K562 (cell line): Measurements from ENCODE around the gene ZNF195. TPM values are rescaled to one million over a fixed set of nuclear protein-coding genes. Genes with fewer than 3 reads are reported as not detected.
A peak's percentile ranks its signal among the peaks of the same experiment; 100 is the strongest.
"Not testable (repeated sequence)": the region's sequence is repeated elsewhere in the genome, so short reads cannot be mapped to it uniquely, and the experiment has no call there.

Experiments
- ATAC-seq: fragments of 200-7000 bp; cut with Tn5 transposase; 3 replicates; pipeline ENCODE4 v1.9.1; 2020; ENCODE audit warnings: moderate library complexity
- BruUV-seq: library from RNA; stranded (reverse); fragments of 400-500 nt; replicated peaks from 2 replicates; lab custom pipeline; 2021; lab: Mats Ljungman, UMichigan
- CTCF ChIA-PET: fragments of 300-600 bp; formaldehyde crosslinking; extraction: SDS; loops from one replicate; lab custom pipeline; 2021; ENCODE audit warnings: low intra/inter-chr PET ratio; lab: Yijun Ruan, JAX
- POLR2A ChIA-PET: fragments of 300-600, 350-650 bp; sonication (Branson Sonifier 250); formaldehyde crosslinking; extraction: SDS; loops from one replicate; lab custom pipeline; 2021; ENCODE audit warnings: antibody characterized with exemption, inconsistent platforms; lab: Yijun Ruan, JAX
- DNase-seq, 4 experiments: peaks; one replicate each; pipeline versions ENCODE4 v3.0.0 to v3.0.0-alpha.2; 2011 to 2018; ENCODE audit warnings: low spot score in 3 of 4, mixed read lengths in 3 of 4; ENCODE audit errors: extremely low read depth in 1 of 4
- FAIRE-seq: peaks from 2 replicates; lab custom pipeline; 2011; peaks lifted over from hg19 to GRCh38; lab: Jason Lieb, UNC
- H2AFZ ChIP-seq: 2 replicates; pipeline ENCODE4 v1.6.0; 2011; ENCODE audit warnings: low read depth, low read length, control low read depth, inconsistent platforms
- H3K27ac ChIP-seq: fragments of 200-600 bp; 3 replicates; pipeline ENCODE4 v1.8.0; 2011; ENCODE audit warnings: low read depth, mild to moderate bottlenecking, control low read depth, inconsistent platforms, low read length, moderate library complexity, mixed read lengths; ENCODE audit errors: extremely low read depth
- H3K27me3 ChIP-seq, 2 experiments: fragments of 300-600 bp in 1 of 2; 2 replicates in 1 of 2; 3 replicates in 1 of 2; pipeline versions ENCODE4 v1.6.0 to v1.8.0; 2011; ENCODE audit warnings: inconsistent platforms in 2 of 2, low read length in 2 of 2, mild to moderate bottlenecking in 1 of 2, mixed read lengths in 1 of 2, moderate library complexity in 1 of 2; ENCODE audit not compliant: control insufficient read depth in 2 of 2, insufficient read depth in 2 of 2
- H3K36me3 ChIP-seq: fragments of 300-600 bp; 3 replicates; pipeline ENCODE4 v1.8.0; 2011; ENCODE audit warnings: mild to moderate bottlenecking, low read length, inconsistent platforms; ENCODE audit not compliant: control insufficient read depth, insufficient read depth
- H3K4me1 ChIP-seq, 2 experiments: fragments of 200-600 bp in 1 of 2; replicated peaks in 1 of 2; 2 replicates in 1 of 2; 3 replicates in 1 of 2; pipeline versions ENCODE4 v1.5.1 to v1.8.0; 2011; ENCODE audit warnings: inconsistent platforms in 2 of 2, low read length in 2 of 2, mild to moderate bottlenecking in 1 of 2, mixed read lengths in 1 of 2, moderate library complexity in 1 of 2; ENCODE audit not compliant: control insufficient read depth in 2 of 2, insufficient read depth in 2 of 2
- H3K4me2 ChIP-seq: 2 replicates; pipeline ENCODE4 v1.6.1; 2011; ENCODE audit warnings: low read length, control low read depth, inconsistent platforms, mixed read lengths; ENCODE audit not compliant: insufficient read depth
- H3K4me3 ChIP-seq: fragments of 200-600 bp; sonication (generic), shearing (Covaris generic); 2 replicates; pipeline ENCODE4 v1.5.1; 2016; ENCODE audit warnings: control low read depth, inconsistent platforms
- H3K79me2 ChIP-seq: fragments of 200-600 bp; 3 replicates; pipeline ENCODE4 v1.8.0; 2011; ENCODE audit warnings: low read length, inconsistent platforms; ENCODE audit not compliant: control insufficient read depth, insufficient read depth
- H3K9ac ChIP-seq, 2 experiments: 2 replicates each; pipeline versions ENCODE4 v1.6.0 to v1.6.1; 2011; ENCODE audit warnings: low read depth in 2 of 2, low read length in 2 of 2, control low read depth in 1 of 2, inconsistent platforms in 1 of 2, mild to moderate bottlenecking in 1 of 2, mixed read lengths in 1 of 2; ENCODE audit not compliant: insufficient read depth in 1 of 2
- H3K9me1 ChIP-seq: one replicate; pipeline ENCODE4 v1.6.0; 2011; ENCODE audit warnings: inconsistent platforms, mild to moderate bottlenecking, low read length, moderate library complexity; ENCODE audit not compliant: control insufficient read depth, insufficient read depth
- H3K9me3 ChIP-seq: replicated peaks from 2 replicates; pipeline ENCODE4 v1.5.1; 2011; ENCODE audit warnings: low read depth, low read length, inconsistent platforms; ENCODE audit not compliant: control insufficient read depth, insufficient read depth
- H4K20me1 ChIP-seq: replicated peaks from 2 replicates; pipeline ENCODE4 v1.6.1; 2011; ENCODE audit warnings: low read length, inconsistent platforms, mixed read lengths; ENCODE audit not compliant: control insufficient read depth, insufficient read depth
- ATF6 ChIP-seq: sonication (generic); formaldehyde crosslinking; IDR thresholded peaks from 2 replicates; pipeline ENCODE4 v1.4.0; 2020; ENCODE audit warnings: mild to moderate bottlenecking, missing genetic modification reagents
- E2F6 ChIP-seq, 2 experiments: IDR thresholded peaks; 2 replicates each; pipeline ENCODE4 v1.6.1; 2011; ENCODE audit warnings: borderline replicate concordance in 1 of 2, control low read depth in 1 of 2, low read depth in 1 of 2, low read length in 1 of 2, mild to moderate bottlenecking in 1 of 2, mixed read lengths in 1 of 2, moderate library complexity in 1 of 2; ENCODE audit not compliant: insufficient read depth in 1 of 2, insufficient read length in 1 of 2, poor library complexity in 1 of 2, severe bottlenecking in 1 of 2; ENCODE audit errors: extremely low read depth in 1 of 2
- EP400 ChIP-seq: fragments of 450-650 bp; IDR thresholded peaks from 2 replicates; pipeline ENCODE4 v1.6.1; 2017; ENCODE audit warnings: antibody characterized with exemption, mild to moderate bottlenecking, moderate library complexity
- GABPA ChIP-seq: fragments of 200-800 bp; sonication (Bioruptor generic); conservative IDR thresholded peaks from 2 replicates; pipeline ENCODE4 v1.6.1; 2016; ENCODE audit warnings: low read depth, missing genetic modification characterization, missing compliant biosample characterization
- L3MBTL2 ChIP-seq: fragments of 450-650 bp; IDR thresholded peaks from 2 replicates; pipeline ENCODE4 v1.6.1; 2016; ENCODE audit warnings: mild to moderate bottlenecking, moderate library complexity
- MNT ChIP-seq, 2 experiments: fragments of 450-650 bp; conservative IDR thresholded peaks; 2 replicates each; pipeline ENCODE4 v1.6.1; 2017; ENCODE audit warnings: mild to moderate bottlenecking in 2 of 2, moderate library complexity in 2 of 2
- MYC ChIP-seq, 2 experiments: fragments of 250-450 bp in 1 of 2; sonication (Bioruptor Pico) in 1 of 2; IDR thresholded peaks; 2 replicates each; pipeline versions ENCODE4 v1.5.1 to v1.6.1; 2012 to 2021; ENCODE audit warnings: low read depth in 2 of 2, borderline replicate concordance in 1 of 2, improper control_type of control experiment in 1 of 2, low read length in 1 of 2, mild to moderate bottlenecking in 1 of 2, moderate library complexity in 1 of 2
- NFIC ChIP-seq: fragments of 450-650 bp; IDR thresholded peaks from 2 replicates; pipeline ENCODE4 v1.6.1; 2017; ENCODE audit warnings: mild to moderate bottlenecking, inconsistent platforms
- NRF1 ChIP-seq, 2 experiments: fragments of 450-650 bp; IDR thresholded peaks in 1 of 2; conservative IDR thresholded peaks in 1 of 2; 2 replicates each; pipeline ENCODE4 v1.6.1; 2014; ENCODE audit warnings: mild to moderate bottlenecking in 2 of 2
- POLR2G ChIP-seq: fragments of 200-400 bp; formaldehyde crosslinking; IDR thresholded peaks from 2 replicates; pipeline ENCODE4 v1.6.1; 2017; ENCODE audit warnings: low read depth, mild to moderate bottlenecking, antibody characterized with exemption, low read length, moderate library complexity
- RB1 ChIP-seq: fragments of 450-650 bp; IDR thresholded peaks from 2 replicates; pipeline ENCODE4 v1.6.1; 2017; ENCODE audit warnings: low read depth, mild to moderate bottlenecking
- YY1 ChIP-seq, 3 experiments: IDR thresholded peaks; 2 replicates each; pipeline ENCODE4 v1.6.1; 2011; ENCODE audit warnings: low read length in 2 of 3, mild to moderate bottlenecking in 2 of 3, moderate library complexity in 2 of 3, borderline replicate concordance in 1 of 3, control low read depth in 1 of 3, low read depth in 1 of 3; ENCODE audit not compliant: insufficient read depth in 3 of 3, insufficient replicate concordance in 2 of 3, control insufficient read depth in 1 of 3, insufficient read length in 1 of 3; ENCODE audit errors: extremely low read depth in 1 of 3
- ZNF431 ChIP-seq: sonication (generic); formaldehyde crosslinking; IDR thresholded peaks from 2 replicates; pipeline ENCODE4 v1.8.0; 2022; ENCODE audit warnings: mild to moderate bottlenecking, missing genetic modification reagents
- WGBS: fragments of 100-300 bp; shearing (Covaris generic); methylation state at CpG from one replicate; pipeline ENCODE4 v1.1.6; 2016; ENCODE audit warnings: low coverage, mixed read lengths; ENCODE audit not compliant: insufficient coverage; ENCODE audit errors: missing lambda C conversion rate; 5-methylcytosine and 5-hydroxymethylcytosine counted together
- in situ Hi-C: fragments of 300-500 bp; cut with MboI; formaldehyde crosslinking; loops from 4 replicates; pipeline ENCODE4 v1.15.0; 2018; ENCODE audit warnings: inconsistent platforms, mixed read lengths
- intact Hi-C: fragments of 100-400 bp; cut with micrococcal nuclease; formaldehyde crosslinking; loops from 2 replicates; pipeline ENCODE4 v1.14.2; 2022
- polyA plus RNA-seq, 8 experiments: library from polyadenylated mRNA; depleted of rRNA in 4 of 8; stranded (reverse) in 5 of 8; unstranded in 3 of 8; fragments of >200 nt; fragmentation: Nextera tagmentation in 2 of 8; fragmentation: Illumina TruSeq in 1 of 8; extraction: Ambion mirVana in 2 of 8; extraction: Trizol in 1 of 8; gene quantifications; 2 replicates each; pipeline versions ENCODE4 v1.2.1 to v1.2.3, GENCODE V29; 2011 to 2014; ENCODE audit warnings: inconsistent platforms in 1 of 8, missing spikeins in 1 of 8
- total RNA-seq, 7 experiments: library from RNA; depleted of rRNA in 6 of 7; stranded (reverse); fragments of >200 nt in 6 of 7; fragmentation: Illumina TruSeq in 2 of 7; extraction: Trizol in 2 of 7; gene quantifications; 2 replicates each; pipeline versions ENCODE4 v1.2.1 to v1.2.3, GENCODE V29; 2011 to 2021; ENCODE audit warnings: low replicate concordance in 1 of 7

Gene ZNF195
- total and polyA plus RNA-seq, 9 of the 15 experiments (the other 6 are each of a cell fraction or from before 2014, with no cell fraction given), result 42.1 to 75.5 (median 60.4) TPM

- POLR2A ChIA-PET; CTCF ChIA-PET; FAIRE-seq; H3K79me2 ChIP-seq; H3K27me3 ChIP-seq; BruUV-seq; H3K9me1 ChIP-seq; H3K36me3 ChIP-seq; H4K20me1 ChIP-seq; H3K9me3 ChIP-seq; in situ Hi-C loops; TF ChIP-seq MYC (CRISPR knock-in tag; IDR thresholded peaks at IDR 0.05; ENCODE audit: borderline replicate concordance, low read depth): not testable (repeated sequence)
- peak overlapping the region; percentile 56 for H3K4me3 ChIP-seq
- intact Hi-C loops, result loop anchor here (1.0 kb wide), 1 partner anchor 42 kb away; no protein-coding TSS in a partner anchor
- under 1% methylated on average over 30 of the region's 66 CpGs for WGBS
- peak overlapping the region; percentile 82 to 94 for H3K9ac ChIP-seq
- peak overlapping the region; percentile 82 for H3K4me2 ChIP-seq
- ATAC-seq (peak; percentile 100), DNase-seq (peak; percentile 80 to 97 (median 84))
- H3K4me1 ChIP-seq, result peaks cover 0 to 16% of the 10 kb centered on the region in 2 experiments; a peak in 3 of 5 replicates
- H3K27ac ChIP-seq, result peak overlapping the region; percentile 87
- H2AFZ ChIP-seq, result peak overlapping the region; percentile 91
- TF ChIP-seq E2F6 (IDR thresholded peaks at IDR 0.05; ENCODE audit: borderline replicate concordance in 1 of 2, extremely low read depth in 1 of 2, insufficient read depth in 1 of 2, insufficient read length in 1 of 2, low read depth in 1 of 2, low read length in 1 of 2, poor library complexity in 1 of 2, severe bottlenecking in 1 of 2) (peak in 1 of 2 experiments; percentile 3), L3MBTL2 (peak; percentile 27; the same call in 1 of the 2 replicates), MYC (IDR thresholded peaks at IDR 0.05; ENCODE audit: low read depth, low read length) (peak; percentile 48; the same call in 1 of the 2 replicates), POLR2G (peak; percentile 72), RB1 (peak; percentile 56; the same call in 1 of the 2 replicates), NFIC (0 out of 2 replicates have a peak, but pooled peaks have one; percentile 8), NRF1 (conservative IDR thresholded peaks at IDR 0.05 in 1 of 2, IDR thresholded peaks at IDR 0.05 in 1 of 2) (peak; percentile 62 to 65; a peak in 3 of 4 replicates), MNT (conservative IDR thresholded peaks at IDR 0.05) (peak; percentile 70 to 82; a peak in 3 of 4 replicates), ATF6 (peak; percentile 51; the same call in 1 of the 2 replicates), EP400 (peak; percentile 62; the same call in 1 of the 2 replicates), GABPA (peak; percentile 76), ZNF431 (CRISPR knock-in tag) (0 out of 2 replicates have a peak, but pooled peaks have one; percentile 21), YY1 (IDR thresholded peaks at IDR 0.05; ENCODE audit: borderline replicate concordance in 1 of 3, control insufficient read depth in 1 of 3, extremely low read depth in 1 of 3, insufficient read depth in 3 of 3, insufficient read length in 1 of 3, insufficient replicate concordance in 2 of 3, low read depth in 1 of 3, low read length in 2 of 3) (peak in 2 of 3 experiments; percentile 65 to 74)
These were observed 43.6 kb upstream of the ZNF195 start for GRCh38 chr11:3422380-3423137.
